Activated naive CD4-positive, alpha-beta T cell treated with Interleukin-2 at 50 U/mL for 16 hours (primary cell): ENCODE results near the gene EML4.
"Not testable (repeated sequence)": the region's sequence is repeated elsewhere in the genome, so short reads cannot be mapped to it uniquely, and the experiment has no call there.

ENCODE experiments used
- DNase-seq: peaks from one replicate; pipeline ENCODE4 v3.0.0-alpha.2; 2020

EML4 gene

DNA sequence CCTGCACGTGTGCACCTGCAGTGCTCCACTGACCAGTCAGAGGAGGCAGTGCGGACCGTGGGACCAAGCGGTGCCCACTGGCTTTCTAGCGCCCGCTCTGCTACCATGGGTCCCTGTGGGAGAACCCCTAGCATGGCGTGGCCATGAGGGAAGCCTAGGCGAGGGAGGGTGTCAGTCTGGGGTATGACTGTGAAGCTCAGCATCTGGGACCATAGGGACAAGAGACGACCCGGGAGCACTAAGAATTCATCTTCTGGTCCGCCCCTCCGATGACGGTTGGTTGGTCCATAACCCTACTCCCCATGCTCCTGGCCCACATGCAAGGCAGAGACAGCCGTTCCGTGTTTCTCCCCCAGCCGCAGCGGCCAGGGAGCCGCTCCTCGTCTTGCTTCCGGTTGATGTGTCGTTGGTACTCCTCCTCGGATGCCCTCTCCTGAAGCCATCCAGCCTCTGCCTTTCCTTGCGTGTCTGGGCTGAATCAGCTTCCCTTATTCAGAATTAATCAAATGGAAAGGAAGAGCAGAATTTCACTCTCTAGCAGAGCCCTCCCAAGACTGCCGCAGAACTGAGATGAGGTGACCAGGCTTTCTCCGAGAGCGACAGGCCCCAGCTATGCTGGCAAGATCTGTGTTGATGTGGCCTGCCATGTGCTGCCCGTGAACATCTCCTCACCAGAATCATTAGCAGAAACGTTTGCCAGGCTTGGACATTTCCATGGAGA is 168.9 kb downstream of the EML4 start:
- no peak for DNase-seq

DNA sequence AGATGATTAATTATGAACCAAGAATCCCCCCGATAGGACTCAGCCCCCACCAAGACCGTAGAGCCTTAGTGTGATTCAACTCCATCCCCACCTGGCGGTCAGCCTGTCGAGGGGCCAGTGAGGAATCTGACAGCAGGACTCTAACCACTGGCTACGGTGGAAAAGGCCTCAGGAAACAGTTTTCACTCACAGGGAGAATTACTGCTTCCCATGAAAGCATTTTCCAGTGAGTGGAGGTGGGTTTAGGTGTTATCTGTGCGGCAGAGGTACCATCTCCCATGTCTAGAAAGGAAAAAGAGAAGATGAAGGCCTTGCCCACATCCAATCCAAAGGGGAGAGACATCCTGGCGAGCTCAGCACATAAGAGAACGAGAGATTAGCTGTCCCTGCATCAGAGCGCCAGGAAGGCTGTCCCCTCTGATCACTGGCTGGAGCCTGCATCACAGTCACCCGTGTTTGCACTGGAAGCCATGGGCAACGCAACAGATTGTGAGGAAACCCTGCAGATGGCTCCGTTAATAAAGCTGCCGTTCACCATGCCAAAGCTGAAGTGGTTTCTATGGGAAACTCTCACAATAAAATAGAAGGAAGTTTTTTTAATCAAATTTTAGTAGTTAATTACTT is 169.5 kb downstream of the EML4 start:
- no peak for DNase-seq

DNA sequence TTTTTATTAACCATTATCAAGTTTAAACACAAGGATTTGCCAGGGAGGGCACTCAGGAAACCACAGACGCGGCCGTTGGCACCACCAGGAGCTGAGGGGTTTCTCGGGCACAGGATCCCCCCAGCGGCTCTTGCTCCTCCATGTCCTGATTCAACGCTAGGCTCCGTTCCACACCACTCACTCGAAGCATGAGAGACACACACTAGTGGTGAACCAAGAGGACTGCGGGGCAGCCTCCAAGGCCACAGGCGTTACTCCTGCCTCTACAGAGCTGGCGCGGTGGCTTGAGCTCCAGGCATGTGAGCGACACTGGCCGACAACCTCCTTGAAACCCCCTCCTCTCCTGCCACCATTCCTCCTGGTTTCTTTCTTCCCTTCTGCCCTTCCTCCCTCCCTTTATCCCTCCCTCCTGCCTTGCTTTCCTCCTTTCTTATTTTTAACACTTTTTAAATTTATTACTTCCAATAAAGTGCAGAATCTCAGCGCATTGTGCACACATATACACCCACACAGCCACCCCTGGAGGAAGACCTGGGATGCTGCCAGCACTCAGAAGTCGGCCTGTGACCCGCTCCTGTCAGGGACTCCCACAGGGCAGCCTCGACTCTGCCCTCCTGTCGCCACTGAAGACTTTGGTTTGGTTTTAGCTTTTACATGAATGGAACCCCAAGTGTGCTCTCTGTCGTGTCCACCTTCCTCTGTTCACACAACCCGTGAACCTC is 170.2 kb downstream of the EML4 start:
- DNase-seq = no peak

DNA sequence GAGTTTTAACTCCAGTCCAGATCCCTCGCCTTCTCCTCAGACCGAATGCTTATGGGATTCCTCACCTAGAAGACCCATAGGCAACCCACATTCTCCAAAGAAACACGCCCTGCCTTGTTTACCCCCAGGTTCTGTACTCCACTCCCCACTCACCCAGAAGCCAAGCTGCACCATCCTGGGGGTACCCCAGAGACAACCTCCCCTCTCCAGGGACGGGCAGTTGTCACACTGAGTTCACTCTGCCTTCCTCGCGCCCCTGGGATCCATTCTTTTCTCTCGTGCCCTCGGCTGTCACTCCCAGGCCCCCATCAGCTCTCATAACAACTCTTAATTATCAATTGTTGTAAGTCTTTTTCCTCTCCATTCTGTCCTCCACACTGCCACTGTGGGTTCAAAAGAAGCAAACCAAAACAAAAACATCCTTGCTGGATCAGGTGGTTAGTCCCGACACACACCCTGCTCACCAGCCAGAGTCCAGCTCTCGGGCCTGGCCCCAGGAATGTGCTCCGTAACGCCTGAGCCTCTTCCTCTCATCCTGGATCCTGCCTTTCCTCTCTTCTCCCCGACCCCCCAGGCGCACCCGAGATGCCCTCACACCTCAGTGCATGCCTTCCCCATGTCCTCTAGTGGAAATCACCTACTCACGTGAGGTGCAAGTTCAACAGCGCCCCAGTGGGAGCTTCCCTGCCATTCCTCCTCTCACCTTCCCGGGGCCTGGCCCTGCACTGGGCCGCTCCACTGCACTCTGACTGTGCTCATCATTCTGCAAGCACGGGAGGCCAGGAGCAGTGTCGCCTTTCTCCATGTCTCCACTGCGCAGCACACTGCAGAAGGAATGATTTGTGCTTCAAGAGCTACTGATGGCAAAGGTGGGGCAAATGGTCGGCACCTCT is 171.1 kb downstream of the EML4 start:
- DNase-seq = no peak

DNA sequence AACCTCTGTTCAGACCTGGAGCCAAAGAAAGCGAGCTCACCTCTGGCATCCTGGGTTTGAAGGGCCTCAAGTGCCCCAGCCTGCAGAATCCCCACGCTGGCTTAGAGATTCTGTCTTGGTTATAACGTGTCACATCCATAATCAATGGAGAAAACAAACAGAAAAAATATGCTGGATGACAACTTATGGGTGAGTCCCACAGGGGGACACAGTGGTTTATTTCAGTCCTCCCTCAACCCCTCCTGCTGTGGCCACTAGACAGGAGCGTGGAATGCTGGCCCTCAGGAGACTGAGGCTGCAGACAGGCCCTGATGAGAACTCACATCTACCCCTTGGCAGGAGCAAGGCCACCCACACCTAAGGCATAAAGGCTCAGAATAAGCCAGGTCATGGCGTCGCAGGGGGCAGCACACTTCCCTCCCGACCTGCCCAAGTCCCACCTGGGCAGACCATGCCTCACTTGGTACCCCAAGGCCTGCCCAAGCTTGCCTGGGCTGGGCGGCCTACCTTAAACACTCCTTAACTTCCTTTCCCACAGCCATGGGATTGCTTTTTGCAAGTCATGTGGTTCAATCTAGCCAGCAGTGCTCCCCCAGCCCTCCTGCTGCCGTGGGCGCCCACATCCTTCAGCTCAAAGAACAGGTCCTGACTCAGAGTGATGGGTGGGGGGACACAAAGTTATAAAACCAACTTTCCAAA is 171.9 kb downstream of the EML4 start:
- DNase-seq = no peak

DNA sequence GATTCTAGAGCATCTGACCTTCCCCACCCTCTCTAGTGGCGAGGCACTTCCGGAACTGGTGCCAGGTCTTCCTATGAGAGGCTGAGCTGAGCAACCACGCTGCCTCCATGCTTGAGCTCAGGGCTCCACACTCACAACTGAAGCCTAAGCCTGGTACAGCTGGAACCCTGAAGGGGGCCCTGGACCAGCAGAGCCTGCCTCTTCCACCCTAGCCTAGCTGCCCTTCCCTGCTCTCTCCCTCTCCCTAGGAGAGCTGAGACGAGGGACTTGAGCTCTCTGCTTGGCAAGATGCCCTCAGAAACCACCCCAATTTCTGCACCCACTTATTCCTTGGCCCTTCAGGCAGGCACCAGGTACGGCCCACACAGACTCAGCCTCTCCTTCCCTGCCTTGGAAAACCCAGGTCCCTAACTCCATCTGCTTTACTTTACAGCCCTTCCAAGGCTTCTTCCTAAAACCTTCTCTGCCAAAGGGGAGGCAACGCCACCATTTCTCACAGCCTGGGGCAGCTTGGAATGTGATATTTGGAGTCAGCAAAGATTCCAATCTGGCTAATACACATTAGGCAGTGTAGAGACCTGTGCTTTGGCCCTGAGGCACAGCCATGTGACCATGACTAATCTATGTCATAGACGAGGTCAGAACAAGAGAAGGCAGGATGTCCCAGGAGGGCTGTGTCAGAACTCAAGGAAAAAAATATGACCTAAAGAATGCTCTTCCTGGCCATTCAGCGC is 173.1 kb downstream of the EML4 start:
- no peak for DNase-seq

DNA sequence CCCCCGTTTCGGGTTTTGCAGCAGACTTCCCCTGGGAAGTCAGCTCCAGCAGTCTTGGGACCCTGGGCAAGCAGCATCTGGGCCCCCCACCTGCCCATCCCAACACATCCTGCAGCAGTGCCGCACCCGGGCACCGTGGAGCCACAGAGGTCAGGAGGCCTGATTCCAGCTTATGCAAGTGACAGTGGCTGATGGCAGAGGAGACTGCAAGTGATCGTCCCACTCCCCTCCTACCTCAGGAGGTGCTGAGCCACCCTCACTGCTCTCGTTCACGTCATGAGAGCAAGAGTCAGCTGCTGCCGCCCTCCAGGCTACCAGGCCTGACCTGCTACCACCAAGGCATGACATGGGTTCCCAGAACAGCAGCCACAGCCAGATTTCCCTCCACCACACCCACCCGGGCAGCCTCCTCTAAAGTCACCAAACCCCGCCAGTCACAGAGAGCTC is 173.7 kb downstream of the EML4 start:
- no peak for DNase-seq

DNA sequence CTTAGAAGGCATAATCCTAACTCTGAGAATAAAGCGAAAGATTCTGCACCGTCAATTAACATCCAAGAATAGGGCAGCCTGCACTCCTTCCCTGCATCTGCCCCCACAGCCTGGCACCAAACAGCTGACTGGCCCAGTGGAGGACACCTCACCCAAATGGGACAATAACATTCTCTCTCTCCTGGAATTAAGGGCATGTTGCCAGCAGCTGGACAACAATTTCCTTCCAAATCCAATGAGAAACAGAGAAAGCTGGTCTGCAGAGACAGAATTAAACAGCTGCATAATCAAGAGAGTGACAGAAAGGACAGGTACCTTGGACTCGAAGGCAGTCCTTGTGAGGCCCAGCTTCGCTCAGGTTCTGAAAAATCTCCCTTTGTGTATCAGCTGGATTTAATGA is 176.8 kb downstream of the EML4 start:
- DNase-seq = no peak

DNA sequence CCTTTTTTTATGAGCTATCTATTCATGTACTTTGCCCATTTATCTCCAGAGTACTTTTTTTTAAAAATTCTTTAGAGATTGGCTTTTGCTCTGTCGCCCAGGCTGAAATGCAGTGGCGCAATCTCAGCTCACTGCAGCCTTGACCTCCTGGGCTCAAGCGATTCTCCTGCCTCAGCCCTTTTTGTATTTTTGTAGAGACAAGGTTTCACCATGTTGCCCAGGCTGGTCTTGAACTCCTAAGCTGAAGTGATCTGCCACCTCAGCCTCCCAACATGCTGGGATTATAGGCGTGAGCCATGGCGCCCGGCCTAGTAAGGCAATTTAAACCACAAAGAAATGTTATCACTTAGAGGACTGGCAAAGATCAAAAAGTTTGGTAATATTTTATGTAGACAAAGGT is 177.7 kb downstream of the EML4 start:
- DNase-seq = not testable (repeated sequence)

DNA sequence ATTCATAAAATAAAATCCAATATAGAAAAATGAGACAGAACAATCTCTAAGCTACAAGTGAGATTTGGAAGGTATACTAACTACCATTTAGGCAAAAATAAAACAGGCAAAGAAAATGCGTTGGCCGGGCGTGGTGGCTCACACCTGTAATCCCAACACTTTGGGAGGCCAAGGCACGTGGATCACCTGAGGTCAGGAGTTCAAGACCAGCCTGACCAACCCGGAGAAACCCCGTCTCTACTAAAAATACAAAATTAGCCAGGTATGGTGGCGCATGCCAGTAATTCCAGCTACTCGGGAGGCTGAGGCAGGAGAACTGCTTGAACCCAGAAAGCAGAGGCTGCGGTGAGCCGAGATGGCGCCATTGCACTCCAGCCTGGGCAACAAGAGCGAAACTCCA is 178.4 kb downstream of the EML4 start:
- not testable (repeated sequence) for DNase-seq

DNA sequence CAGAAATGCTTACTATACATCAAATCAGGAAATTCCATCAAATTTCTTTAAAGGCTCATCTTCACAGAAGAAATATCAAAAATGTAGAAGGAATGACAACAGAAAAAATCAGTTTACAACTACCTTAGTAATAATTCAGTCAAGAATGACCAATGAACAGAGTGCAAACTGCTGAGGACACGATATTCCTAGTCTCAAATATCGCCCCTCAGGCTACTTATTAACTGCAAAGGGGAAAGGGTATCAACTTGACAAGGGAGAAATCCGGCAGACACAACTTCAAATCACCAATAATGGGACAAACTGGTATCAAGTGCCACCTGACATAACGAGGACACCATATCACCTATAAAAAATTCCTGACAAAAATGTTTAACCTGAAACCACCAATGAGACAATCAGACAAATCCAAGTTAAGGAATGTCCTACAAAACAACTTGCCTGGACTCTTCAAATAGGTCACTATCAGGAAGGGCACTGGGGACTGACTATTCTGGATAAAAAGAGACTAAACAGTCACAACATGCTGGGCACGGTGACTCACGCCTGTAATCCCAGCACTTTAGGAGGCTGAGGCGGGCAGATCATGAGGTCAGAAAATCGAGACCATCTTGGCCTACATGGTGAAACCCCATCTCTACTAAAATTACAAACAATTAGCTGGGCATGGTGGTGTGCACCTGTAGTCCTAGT is 179.1 kb downstream of the EML4 start:
- DNase-seq = no peak

DNA sequence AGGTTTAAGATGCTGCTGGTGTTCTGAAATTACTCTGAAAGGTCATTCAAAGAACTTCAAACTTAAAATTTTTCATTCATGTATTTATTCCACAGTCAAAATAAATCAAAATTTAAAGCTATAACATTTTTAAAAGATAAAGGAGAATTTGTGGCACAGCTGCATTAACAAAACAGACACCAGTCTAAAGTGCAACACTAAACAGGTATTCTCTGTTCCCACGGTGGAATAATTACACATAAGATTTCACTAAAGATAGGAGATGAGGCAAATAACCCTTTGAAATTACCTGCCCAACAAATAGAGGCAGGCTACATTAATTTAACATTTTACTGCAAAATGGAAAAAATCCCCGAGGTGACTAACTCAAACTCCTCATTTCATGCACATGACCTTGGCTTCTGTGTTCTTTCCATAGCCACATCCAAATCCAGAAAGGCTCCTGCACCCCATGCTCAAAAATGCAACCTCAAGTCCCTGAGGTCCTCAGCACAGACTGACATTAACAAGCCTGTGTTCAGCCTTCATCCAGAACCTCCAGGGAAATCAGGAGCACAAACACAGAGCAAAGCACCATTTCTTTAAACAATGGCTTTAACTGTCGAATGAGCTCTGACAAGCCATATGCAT is 181.4 kb downstream of the EML4 start:
- DNase-seq = no peak

DNA sequence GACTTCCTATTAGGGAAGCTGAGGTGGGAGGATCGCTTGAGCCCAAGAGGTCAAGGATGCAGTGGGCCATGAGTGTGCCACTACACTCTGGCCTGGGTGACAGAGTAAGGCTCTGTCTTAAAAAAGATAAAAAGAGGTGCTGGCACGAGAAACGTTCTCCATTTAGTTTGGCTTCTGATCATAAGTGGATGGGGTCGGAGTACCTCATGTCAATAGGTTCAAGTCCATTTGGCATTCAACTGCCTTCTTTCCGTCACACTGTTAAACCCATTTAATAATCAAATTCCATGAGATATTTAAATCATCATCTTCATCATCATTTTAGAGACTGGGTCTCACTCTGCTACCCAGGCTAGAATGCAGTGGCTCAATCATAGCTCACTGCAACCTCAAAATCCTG is 182.7 kb downstream of the EML4 start:
- DNase-seq = no peak

DNA sequence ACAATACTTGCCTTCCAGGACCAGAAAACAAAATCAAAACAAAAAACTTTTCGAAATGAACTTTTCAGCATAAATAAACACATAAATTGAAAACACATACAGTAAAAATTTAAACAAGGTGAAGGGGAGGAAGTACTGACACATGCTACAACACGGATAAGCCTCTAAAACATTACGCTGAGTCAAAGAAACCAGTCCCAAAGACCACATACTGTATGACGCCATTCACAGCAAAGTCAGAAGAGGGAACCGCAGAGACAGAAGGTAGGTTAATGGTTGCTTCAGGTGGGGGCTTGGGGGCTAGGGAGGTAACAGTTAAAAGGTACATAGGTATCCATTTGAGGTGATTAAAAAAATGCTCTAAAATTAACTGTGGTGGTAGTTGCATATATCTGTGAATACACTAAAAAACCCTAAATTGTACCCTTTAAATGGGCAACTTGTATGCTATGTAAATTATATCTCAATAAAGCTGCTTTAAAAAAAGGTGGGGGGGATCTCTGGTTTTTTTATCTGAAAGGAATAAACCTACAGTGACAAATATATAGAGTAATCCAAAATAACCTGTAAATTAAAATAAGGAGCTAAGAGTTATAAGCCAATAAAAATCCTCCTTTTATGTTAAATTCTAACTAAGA is 184.8 kb downstream of the EML4 start:
- DNase-seq = no peak

DNA sequence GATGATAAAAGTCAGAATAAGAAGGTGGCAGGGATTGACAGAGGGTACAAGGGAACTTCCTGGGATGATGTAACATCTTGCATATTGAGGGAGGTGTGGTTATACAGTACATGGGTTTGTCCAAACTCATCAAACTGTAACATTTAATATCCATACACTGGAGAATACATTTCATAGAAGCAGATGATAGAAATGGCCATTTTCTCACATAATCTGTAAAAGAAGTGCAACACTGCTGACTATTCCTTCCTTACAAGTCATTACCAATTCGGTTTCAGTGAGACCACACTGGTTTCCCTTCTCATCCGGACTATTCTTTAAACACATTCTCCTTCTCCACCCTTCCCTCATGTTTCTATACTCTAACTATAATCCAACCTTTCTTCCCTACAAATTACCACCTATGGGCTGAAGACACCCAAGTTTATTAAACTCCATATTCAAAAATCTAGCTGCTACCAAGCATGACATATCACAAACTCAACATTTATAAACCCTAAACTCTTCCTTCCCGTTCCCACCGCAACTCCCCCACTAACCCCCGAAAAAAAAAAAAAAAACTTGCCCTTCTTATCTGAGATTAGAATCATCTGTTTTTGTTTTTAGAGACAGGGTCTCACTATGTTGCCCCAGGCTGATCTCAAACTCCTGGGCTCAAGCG is 190.3 kb downstream of the EML4 start:
- no peak for DNase-seq

DNA sequence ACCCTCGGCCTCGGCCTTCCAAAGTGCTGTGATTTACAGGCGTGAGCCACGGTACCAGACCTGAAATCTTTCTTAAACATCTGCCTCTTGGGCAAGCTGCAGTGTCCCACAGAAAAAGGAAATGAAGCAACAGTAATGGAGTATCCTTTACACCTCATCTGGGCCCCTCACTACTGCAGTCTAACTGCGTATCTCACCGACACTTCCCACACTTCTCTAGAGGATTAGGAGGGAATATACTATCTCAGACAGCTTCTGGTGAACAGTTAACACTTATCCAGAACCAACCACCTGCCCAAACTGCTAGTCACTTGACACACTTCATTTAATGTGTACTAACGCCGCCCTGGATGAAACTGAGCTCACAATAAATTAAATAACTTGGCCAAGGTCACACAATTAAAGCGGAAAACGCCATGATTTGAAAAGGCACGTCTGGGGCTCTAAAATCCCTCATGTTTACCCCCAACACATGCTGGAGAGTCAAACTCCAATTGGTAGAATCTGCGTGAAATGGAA is 190.9 kb downstream of the EML4 start:
- peak; percentile 11 for DNase-seq

DNA sequence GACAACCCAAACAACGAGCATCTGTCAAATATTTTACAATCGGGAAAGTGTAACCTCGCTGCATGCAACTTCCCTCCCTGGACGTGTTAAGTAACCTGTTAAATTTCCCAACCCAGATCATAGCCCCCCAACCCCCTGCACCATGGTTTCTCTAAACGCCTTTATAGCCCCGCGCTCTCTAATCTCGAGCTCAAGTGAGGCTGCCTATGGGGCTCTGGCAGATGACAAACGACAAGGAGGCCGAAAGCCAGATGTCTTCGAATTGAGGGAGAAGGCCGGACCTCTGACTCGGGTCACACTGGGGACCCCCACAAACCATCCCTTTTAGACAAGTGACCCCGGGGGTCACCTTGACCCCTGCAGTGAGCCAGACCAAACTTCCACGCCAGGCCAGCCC is 191.3 kb downstream of the EML4 start:
- no peak for DNase-seq

DNA sequence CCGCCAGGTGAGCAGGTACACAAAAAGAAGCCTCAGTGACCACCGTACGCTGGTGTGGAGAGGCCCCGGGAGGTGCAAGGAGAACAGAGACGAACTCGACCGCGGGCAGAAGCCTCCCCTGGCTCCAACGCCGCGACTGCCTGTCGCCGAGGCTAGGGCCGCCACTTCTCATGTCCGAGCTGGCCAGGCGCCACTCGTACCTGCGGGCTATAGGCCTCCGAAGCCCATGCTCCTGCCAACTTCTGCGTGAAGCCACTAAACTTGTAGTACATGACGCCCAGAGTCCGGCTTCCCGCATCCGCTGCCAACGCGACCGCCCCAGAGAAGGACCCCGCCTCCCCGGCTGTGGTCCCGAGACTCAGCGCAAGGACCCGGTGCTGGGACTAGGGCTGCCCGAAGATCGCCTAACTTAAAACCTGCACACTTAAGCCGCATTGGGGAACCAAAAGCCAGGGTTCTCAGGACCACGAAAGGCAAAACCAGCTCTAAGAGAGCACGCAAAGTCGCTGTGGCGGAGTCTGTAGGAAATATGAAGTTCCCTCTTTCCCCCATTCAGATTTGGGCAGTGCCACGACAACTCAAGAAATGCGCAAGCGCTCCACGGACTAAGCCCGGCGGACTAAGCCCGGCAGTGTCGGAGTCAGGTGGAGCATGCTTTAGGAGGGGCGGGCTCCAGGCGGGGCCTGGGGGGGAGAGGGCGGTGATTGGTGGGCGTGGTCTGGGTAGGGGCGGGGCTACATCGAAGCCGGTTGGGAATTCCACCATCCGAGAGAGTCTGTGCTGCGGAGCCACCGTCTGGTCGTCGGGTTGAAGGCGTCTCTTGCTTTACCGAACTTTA is 192.0 kb downstream of the EML4 start, which contains the start of gene COX7A2L:
Gene COX7A2L (minus strand): TSS at position 328 of the 838 bp plus-strand sequence. CDS start 56 bp downstream, at position 272.
- peak; percentile 94 for DNase-seq
